LNCaP clone FGC (cell line): Measurements from ENCODE around the gene CCR8.

ENCODE experiments used
- DNase-seq: peaks from one replicate; pipeline ENCODE4 v3.0.0-alpha.2; 2011; ENCODE audit warnings: low read depth
- H3K4me3 ChIP-seq: 2 replicates; pipeline ENCODE4 v1.5.1; 2011; ENCODE audit warnings: mild to moderate bottlenecking, low read depth, low read length, control low read depth
- CTCF ChIP-seq: IDR thresholded peaks from 2 replicates; pipeline ENCODE4 v1.5.1; 2012; ENCODE audit warnings: mild to moderate bottlenecking; ENCODE audit not compliant: control insufficient read depth, insufficient read depth; ENCODE audit errors: extremely low read depth

Gene CCR8

GRCh38 chr3:39294446-39295183 lies 34.9 kb upstream of the CCR8 start:
- no peak overlapping the region for H3K4me3 ChIP-seq
- no peak for DNase-seq
- TF ChIP-seq CTCF: no peak

GRCh38 chr3:39295184-39295775 lies 34.2 kb upstream of the CCR8 start:
- no peak for TF ChIP-seq CTCF
- DNase-seq: no peak
- no peak overlapping the region for H3K4me3 ChIP-seq

- TF ChIP-seq CTCF: no peak
- H3K4me3 ChIP-seq: no peak overlapping the region
- no peak for DNase-seq
These were observed 33.1 kb upstream of the CCR8 start for GRCh38 chr3:39296197-39297077.

GRCh38 chr3:39299279-39299678 lies 30.2 kb upstream of the CCR8 start:
- no peak for TF ChIP-seq CTCF
- no peak overlapping the region for H3K4me3 ChIP-seq
- no peak for DNase-seq

- H3K4me3 ChIP-seq: no peak overlapping the region
- TF ChIP-seq CTCF: no peak
- no peak for DNase-seq
These were observed 27.3 kb upstream of the CCR8 start for GRCh38 chr3:39302178-39302577.

- H3K4me3 ChIP-seq: no peak overlapping the region
- TF ChIP-seq CTCF: no peak
- DNase-seq: no peak
These were observed 16.2 kb upstream of the CCR8 start for GRCh38 chr3:39313289-39313688.
